HepG2 (cell line): ENCODE results near the gene ETV5. TPM values are rescaled to one million over a fixed set of nuclear protein-coding genes. Genes with fewer than 3 reads are reported as not detected.

ENCODE experiments used
- ARNT ChIP-seq: fragments of 450-650 bp; IDR thresholded peaks from 2 replicates; pipeline ENCODE4 v1.6.1; 2017
- ERF ChIP-seq: IDR thresholded peaks from 2 replicates; pipeline ENCODE4 v1.6.1; 2018; ENCODE audit warnings: missing biosample characterization, missing genetic modification reagents
- KDM4B ChIP-seq: sonication (generic); formaldehyde crosslinking; IDR thresholded peaks from 2 replicates; pipeline ENCODE4 v1.4.0; 2020; ENCODE audit warnings: missing genetic modification reagents
- MED8 ChIP-seq: sonication (generic); formaldehyde crosslinking; IDR thresholded peaks from 2 replicates; pipeline ENCODE4 v1.8.1; 2023; ENCODE audit warnings: mild to moderate bottlenecking, missing genetic modification reagents; ENCODE audit not compliant: insufficient replicate concordance
- NFE2L1 ChIP-seq: sonication (generic); formaldehyde crosslinking; IDR thresholded peaks from 2 replicates; pipeline ENCODE4 v1.4.0; 2020; ENCODE audit warnings: missing genetic modification reagents, mild to moderate bottlenecking, borderline replicate concordance
- PHF20 ChIP-seq: sonication (generic); formaldehyde crosslinking; IDR thresholded peaks from 2 replicates; pipeline ENCODE4 v1.5.0; 2020; ENCODE audit warnings: mild to moderate bottlenecking, missing genetic modification reagents
- ZNF225 ChIP-seq: sonication (generic); formaldehyde crosslinking; IDR thresholded peaks from 2 replicates; pipeline ENCODE4 v1.4.0; 2020; ENCODE audit warnings: mild to moderate bottlenecking, missing genetic modification reagents
- ZNF337 ChIP-seq: sonication (generic); formaldehyde crosslinking; IDR thresholded peaks from 2 replicates; pipeline ENCODE4 v1.5.1; 2020; ENCODE audit warnings: missing genetic modification reagents, low read depth, mild to moderate bottlenecking, borderline replicate concordance
- ZNF383 ChIP-seq: sonication (generic); formaldehyde crosslinking; IDR thresholded peaks from 2 replicates; pipeline ENCODE4 v1.4.0; 2020; ENCODE audit warnings: missing genetic modification reagents, mild to moderate bottlenecking, borderline replicate concordance
- ZNF572 ChIP-seq: sonication (generic); formaldehyde crosslinking; IDR thresholded peaks from 2 replicates; pipeline ENCODE4 v1.5.1; 2020; ENCODE audit warnings: mild to moderate bottlenecking, missing genetic modification reagents
- ZNF749 ChIP-seq: sonication (generic); formaldehyde crosslinking; IDR thresholded peaks from 2 replicates; pipeline ENCODE4 v1.8.0; 2022; ENCODE audit warnings: mild to moderate bottlenecking, missing genetic modification reagents, moderate library complexity, borderline replicate concordance
- ZNF768 ChIP-seq: sonication (generic); formaldehyde crosslinking; IDR thresholded peaks from 2 replicates; pipeline ENCODE4 v1.4.0; 2020; ENCODE audit warnings: missing genetic modification reagents
- polyA plus RNA-seq, 8 experiments: library from polyadenylated mRNA; depleted of rRNA in 3 of 8; stranded (reverse) in 7 of 8; unstranded in 1 of 8; fragments of >200 nt; fragmentation: Illumina TruSeq in 4 of 8; extraction: Trizol in 4 of 8; gene quantifications; 2 replicates each; pipeline versions ENCODE4 v1.2.1 to v1.2.3, GENCODE V29; 2011 to 2016; ENCODE audit warnings: low read depth in 4 of 8, missing spikeins in 1 of 8, mixed read lengths in 1 of 8; ENCODE audit not compliant: insufficient read depth in 1 of 8
- total RNA-seq, 5 experiments: library from RNA; depleted of rRNA; stranded (reverse); fragments of >200 nt; fragmentation: Illumina TruSeq; extraction: Trizol; gene quantifications; 2 replicates each; pipeline ENCODE4 v1.2.3, GENCODE V29; 2016; ENCODE audit warnings: low read depth in 1 of 5
- TF ChIP-seq, protein P1 (sequence below): sonication (generic); formaldehyde crosslinking; IDR thresholded peaks from 2 replicates; pipeline ENCODE4 v1.5.1; 2020; ENCODE audit warnings: mild to moderate bottlenecking, missing genetic modification reagents, moderate library complexity
- TF ChIP-seq, protein P2 (sequence below): sonication (generic); formaldehyde crosslinking; IDR thresholded peaks from 2 replicates; pipeline ENCODE4 v1.5.0; 2020; ENCODE audit warnings: mild to moderate bottlenecking, missing genetic modification reagents
- TF ChIP-seq, protein P3 (sequence below): sonication (generic); formaldehyde crosslinking; IDR thresholded peaks from 2 replicates; pipeline ENCODE4 v1.4.0; 2020; ENCODE audit warnings: missing genetic modification reagents, borderline replicate concordance
- TF ChIP-seq, protein P4 (sequence below): sonication (generic); formaldehyde crosslinking; IDR thresholded peaks from 2 replicates; pipeline ENCODE4 v1.5.0; 2020; ENCODE audit warnings: mild to moderate bottlenecking, missing genetic modification reagents, borderline replicate concordance
- TF ChIP-seq, protein P5 (sequence below): sonication (generic); formaldehyde crosslinking; IDR thresholded peaks from 2 replicates; pipeline ENCODE4 v1.4.0; 2020; ENCODE audit warnings: missing genetic modification reagents

The ETV5 gene
- total and polyA plus RNA-seq, 2 of the 13 experiments (the other 11 are each of a cell fraction or from before 2014, with no cell fraction given): 52.9 to 57.2 TPM

DNA sequence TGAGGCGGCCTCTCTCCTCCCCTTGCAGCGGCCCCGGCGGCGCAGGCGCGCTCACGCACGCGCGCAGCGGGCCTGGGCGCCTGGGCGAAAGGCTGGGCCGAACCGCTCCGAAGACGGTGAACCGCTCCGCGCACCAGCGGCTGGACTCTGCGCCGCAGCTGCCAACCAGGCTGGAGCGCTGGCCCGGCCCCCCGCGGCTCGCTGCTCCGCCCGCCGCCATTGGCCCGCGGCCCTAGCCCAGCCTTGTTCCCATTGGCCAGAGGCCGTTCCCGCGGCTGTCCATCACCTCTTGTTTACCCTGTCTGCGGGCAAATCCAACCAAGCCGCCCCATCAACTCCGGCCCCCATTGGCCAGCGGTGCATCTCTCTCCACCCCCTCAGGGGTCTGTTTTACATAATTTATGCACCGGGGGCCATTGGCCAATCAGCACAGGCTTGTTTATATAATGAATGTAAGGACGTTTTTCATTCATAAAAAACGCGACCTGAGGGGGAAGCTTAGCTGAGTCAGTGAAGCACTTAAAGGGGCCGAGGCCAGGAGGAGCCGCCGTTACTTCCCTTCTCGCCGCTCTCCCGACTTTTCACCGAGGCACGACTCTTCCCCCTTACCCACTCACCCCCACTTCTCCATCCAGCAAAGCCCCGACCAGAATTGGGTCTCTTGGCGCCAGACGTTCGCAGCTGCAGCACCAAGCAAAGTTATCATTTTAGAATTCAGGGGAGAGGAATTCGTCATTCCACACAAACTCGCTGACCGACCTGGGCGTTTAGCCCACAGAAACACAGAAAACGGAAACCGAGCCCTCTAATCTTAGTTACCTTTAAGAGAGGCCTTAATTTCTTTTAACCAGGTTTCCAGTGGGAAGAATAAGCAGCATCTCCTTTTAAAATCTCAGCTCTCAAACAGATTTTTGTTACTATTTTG lies at the start of gene ETV5 (continued):
- peak; percentile 17; the same call in 1 of the 2 replicates for TF ChIP-seq ZNF749 (CRISPR knock-in tag)
- TF ChIP-seq PHF20 (CRISPR knock-in tag): peak; percentile 44; the same call in 1 of the 2 replicates
- no peak for TF ChIP-seq ZNF225 (CRISPR knock-in tag)
- TF ChIP-seq ARNT: no peak
- TF ChIP-seq KDM4B (CRISPR knock-in tag): no peak
- TF ChIP-seq, protein P1, sequence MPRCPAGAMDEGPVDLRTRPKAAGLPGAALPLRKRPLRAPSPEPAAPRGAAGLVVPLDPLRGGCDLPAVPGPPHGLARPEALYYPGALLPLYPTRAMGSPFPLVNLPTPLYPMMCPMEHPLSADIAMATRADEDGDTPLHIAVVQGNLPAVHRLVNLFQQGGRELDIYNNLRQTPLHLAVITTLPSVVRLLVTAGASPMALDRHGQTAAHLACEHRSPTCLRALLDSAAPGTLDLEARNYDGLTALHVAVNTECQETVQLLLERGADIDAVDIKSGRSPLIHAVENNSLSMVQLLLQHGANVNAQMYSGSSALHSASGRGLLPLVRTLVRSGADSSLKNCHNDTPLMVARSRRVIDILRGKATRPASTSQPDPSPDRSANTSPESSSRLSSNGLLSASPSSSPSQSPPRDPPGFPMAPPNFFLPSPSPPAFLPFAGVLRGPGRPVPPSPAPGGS: no peak
- TF ChIP-seq, protein P2, sequence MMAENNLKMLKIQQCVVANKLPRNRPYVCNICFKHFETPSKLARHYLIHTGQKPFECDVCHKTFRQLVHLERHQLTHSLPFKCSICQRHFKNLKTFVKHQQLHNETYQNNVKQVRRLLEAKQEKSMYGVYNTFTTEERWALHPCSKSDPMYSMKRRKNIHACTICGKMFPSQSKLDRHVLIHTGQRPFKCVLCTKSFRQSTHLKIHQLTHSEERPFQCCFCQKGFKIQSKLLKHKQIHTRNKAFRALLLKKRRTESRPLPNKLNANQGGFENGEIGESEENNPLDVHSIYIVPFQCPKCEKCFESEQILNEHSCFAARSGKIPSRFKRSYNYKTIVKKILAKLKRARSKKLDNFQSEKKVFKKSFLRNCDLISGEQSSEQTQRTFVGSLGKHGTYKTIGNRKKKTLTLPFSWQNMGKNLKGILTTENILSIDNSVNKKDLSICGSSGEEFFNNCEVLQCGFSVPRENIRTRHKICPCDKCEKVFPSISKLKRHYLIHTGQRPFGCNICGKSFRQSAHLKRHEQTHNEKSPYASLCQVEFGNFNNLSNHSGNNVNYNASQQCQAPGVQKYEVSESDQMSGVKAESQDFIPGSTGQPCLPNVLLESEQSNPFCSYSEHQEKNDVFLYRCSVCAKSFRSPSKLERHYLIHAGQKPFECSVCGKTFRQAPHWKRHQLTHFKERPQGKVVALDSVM (CRISPR knock-in tag): peak; percentile 7; the same call in 1 of the 2 replicates
- TF ChIP-seq MED8 (CRISPR knock-in tag): no peak
- TF ChIP-seq ZNF768 (CRISPR knock-in tag): peak; percentile 74; the same call in 1 of the 2 replicates
- peak; percentile 72 for TF ChIP-seq ERF
- TF ChIP-seq, protein P3, sequence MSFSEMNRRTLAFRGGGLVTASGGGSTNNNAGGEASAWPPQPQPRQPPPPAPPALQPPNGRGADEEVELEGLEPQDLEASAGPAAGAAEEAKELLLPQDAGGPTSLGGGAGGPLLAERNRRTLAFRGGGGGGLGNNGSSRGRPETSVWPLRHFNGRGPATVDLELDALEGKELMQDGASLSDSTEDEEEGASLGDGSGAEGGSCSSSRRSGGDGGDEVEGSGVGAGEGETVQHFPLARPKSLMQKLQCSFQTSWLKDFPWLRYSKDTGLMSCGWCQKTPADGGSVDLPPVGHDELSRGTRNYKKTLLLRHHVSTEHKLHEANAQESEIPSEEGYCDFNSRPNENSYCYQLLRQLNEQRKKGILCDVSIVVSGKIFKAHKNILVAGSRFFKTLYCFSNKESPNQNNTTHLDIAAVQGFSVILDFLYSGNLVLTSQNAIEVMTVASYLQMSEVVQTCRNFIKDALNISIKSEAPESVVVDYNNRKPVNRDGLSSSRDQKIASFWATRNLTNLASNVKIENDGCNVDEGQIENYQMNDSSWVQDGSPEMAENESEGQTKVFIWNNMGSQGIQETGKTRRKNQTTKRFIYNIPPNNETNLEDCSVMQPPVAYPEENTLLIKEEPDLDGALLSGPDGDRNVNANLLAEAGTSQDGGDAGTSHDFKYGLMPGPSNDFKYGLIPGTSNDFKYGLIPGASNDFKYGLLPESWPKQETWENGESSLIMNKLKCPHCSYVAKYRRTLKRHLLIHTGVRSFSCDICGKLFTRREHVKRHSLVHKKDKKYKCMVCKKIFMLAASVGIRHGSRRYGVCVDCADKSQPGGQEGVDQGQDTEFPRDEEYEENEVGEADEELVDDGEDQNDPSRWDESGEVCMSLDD (CRISPR knock-in tag): no peak
- TF ChIP-seq, protein P4, sequence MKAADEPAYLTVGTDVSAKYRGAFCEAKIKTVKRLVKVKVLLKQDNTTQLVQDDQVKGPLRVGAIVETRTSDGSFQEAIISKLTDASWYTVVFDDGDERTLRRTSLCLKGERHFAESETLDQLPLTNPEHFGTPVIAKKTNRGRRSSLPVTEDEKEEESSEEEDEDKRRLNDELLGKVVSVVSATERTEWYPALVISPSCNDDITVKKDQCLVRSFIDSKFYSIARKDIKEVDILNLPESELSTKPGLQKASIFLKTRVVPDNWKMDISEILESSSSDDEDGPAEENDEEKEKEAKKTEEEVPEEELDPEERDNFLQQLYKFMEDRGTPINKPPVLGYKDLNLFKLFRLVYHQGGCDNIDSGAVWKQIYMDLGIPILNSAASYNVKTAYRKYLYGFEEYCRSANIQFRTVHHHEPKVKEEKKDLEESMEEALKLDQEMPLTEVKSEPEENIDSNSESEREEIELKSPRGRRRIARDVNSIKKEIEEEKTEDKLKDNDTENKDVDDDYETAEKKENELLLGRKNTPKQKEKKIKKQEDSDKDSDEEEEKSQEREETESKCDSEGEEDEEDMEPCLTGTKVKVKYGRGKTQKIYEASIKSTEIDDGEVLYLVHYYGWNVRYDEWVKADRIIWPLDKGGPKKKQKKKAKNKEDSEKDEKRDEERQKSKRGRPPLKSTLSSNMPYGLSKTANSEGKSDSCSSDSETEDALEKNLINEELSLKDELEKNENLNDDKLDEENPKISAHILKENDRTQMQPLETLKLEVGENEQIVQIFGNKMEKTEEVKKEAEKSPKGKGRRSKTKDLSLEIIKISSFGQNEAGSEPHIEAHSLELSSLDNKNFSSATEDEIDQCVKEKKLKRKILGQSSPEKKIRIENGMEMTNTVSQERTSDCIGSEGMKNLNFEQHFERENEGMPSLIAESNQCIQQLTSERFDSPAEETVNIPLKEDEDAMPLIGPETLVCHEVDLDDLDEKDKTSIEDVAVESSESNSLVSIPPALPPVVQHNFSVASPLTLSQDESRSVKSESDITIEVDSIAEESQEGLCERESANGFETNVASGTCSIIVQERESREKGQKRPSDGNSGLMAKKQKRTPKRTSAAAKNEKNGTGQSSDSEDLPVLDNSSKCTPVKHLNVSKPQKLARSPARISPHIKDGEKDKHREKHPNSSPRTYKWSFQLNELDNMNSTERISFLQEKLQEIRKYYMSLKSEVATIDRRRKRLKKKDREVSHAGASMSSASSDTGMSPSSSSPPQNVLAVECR: peak; percentile 87
- TF ChIP-seq, protein P5, sequence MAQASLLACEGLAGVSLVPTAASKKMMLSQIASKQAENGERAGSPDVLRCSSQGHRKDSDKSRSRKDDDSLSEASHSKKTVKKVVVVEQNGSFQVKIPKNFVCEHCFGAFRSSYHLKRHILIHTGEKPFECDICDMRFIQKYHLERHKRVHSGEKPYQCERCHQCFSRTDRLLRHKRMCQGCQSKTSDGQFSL: peak; percentile 15; the same call in 1 of the 2 replicates
- no peak for TF ChIP-seq ZNF572 (CRISPR knock-in tag)
- TF ChIP-seq ZNF383 (CRISPR knock-in tag): no peak
- no peak for TF ChIP-seq ZNF337 (CRISPR knock-in tag)
- TF ChIP-seq NFE2L1: no peak
